Measurements from ENCODE around the gene CDA. TPM values are rescaled to one million over a fixed set of nuclear protein-coding genes. Genes with fewer than 3 reads are reported as not detected.
A peak's percentile ranks its signal among the peaks of the same experiment; 100 is the strongest.

CDA gene
- total RNA-seq, result not detected

DNA sequence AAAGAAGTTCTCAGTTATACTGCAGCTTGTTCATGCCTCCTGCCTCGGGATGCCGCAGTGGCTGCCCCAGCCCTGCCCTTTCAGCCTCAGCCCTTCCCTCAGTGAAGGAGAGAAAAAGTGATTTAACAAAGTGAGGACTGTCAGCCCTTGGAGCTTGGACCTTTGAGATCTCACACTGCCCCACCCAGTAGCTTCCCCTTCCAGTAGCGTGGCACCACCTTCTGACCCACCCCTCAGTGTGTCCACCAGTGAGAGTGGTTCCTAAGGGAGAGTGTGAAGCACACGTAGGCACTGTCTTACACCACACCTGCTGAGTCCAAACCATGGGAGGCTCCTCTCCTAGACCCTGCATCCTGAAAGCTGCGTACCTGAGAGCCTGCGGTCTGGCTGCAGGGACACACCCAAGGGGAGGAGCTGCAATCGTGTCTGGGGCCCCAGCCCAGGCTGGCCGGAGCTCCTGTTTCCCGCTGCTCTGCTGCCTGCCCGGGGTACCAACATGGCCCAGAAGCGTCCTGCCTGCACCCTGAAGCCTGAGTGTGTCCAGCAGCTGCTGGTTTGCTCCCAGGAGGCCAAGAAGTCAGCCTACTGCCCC, at the start of gene CDA:
Gene CDA, plus strand, starts transcription at position 464 of the 592 bp plus-strand sequence. Its CDS starts 33 bp downstream, at position 497.
- Mint-ChIP-seq H3K36me3 (ENCODE audit: insufficient read depth) (no peaks in the 10 kb centered on the region), H3K27me3 (ENCODE audit: low read depth) (peaks cover 55% of the 10 kb centered on the region), H3K9me3 (no peaks in the 10 kb centered on the region), H3K4me3 (no peak within 1 kb of the TSS), H3K4me1 (ENCODE audit: low read depth) (peaks cover 3% of the 10 kb centered on the region)
- ATAC-seq (no peak), DNase-seq (no peak)

DNA sequence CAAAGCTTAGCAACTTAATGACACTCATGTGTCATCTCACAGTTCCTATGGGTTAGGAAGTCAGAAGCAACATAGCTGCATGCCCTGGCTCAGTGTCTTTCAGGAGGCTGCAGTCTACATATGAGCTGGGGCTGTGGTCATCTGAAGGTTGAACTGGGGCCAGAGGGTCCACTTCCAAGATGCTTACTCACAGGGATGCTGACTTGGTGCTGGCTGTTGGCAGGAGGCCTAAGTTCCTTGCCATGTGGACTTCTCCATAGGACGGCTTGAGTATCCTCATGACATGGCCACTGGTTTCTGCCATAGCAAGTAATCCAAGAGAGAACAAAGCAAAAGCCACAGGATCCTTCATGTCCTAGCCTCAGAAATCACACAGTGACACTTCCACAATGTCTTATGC, 48.6 kb upstream of the CDA start:
- no peak for DNase-seq
- no peak overlapping the region for H3K4me3 Mint-ChIP-seq
- no peaks in the 10 kb centered on the region for H3K4me1 Mint-ChIP-seq (ENCODE audit: low read depth)
- no peaks in the 10 kb centered on the region for H3K36me3 Mint-ChIP-seq (ENCODE audit: insufficient read depth)
- ATAC-seq, result no peak
- H3K27me3 Mint-ChIP-seq (ENCODE audit: low read depth), result peaks cover 30% of the 10 kb centered on the region
- H3K9me3 Mint-ChIP-seq, result no peaks in the 10 kb centered on the region

DNA sequence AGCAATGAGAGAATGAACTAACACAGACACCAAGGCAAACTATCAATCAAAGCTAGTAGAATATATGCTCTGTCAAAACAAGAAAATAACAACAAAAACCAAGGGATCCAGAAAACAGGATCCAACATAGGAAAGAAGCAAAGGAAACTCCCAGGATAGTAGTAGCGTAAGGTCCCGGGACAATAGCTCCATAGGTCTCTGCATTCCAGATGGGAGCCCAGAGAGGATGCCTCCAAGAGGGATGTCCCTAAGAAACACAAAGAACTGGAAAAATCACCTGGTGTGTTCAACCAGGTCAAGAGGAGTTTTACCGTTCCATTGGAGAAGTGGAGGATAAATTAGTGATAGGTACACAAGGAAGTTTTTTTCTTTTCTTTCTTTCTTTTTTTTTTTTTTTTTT, 42.3 kb upstream of the CDA start:
- ATAC-seq (no peak), DNase-seq (no peak)
- H3K9me3 Mint-ChIP-seq, result no peaks in the 10 kb centered on the region
- no peaks in the 10 kb centered on the region for H3K4me1 Mint-ChIP-seq (ENCODE audit: low read depth)
- no peaks in the 10 kb centered on the region for H3K36me3 Mint-ChIP-seq (ENCODE audit: insufficient read depth)
- H3K27me3 Mint-ChIP-seq (ENCODE audit: low read depth), result peaks cover 34% of the 10 kb centered on the region
- H3K4me3 Mint-ChIP-seq, result no peak overlapping the region

DNA sequence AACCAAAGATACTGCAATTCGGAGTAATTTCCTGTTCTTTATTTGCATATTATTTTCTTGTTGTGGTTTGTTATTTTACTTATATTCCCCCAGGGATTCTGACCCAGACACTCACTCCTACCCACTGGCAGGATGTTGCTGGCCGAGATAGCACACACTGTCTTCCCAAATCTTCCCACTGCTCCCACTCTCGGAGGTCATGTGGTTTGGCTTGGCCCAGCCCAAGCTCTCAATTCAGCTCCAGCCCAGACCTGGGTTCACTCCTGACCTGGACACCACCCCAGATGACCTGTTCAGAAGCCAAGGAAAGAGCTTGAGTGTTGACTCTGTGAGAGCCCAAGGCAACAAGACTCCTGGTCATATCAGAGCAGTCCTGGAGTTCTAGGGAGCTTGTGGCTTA, 37.7 kb upstream of the CDA start:
- H3K9me3 Mint-ChIP-seq, result no peaks in the 10 kb centered on the region
- no peaks in the 10 kb centered on the region for H3K36me3 Mint-ChIP-seq (ENCODE audit: insufficient read depth)
- ATAC-seq (no peak), DNase-seq (no peak)
- H3K4me3 Mint-ChIP-seq, result no peak overlapping the region
- peaks cover 2% of the 10 kb centered on the region for H3K4me1 Mint-ChIP-seq (ENCODE audit: low read depth)
- peaks cover 45% of the 10 kb centered on the region for H3K27me3 Mint-ChIP-seq (ENCODE audit: low read depth)

DNA sequence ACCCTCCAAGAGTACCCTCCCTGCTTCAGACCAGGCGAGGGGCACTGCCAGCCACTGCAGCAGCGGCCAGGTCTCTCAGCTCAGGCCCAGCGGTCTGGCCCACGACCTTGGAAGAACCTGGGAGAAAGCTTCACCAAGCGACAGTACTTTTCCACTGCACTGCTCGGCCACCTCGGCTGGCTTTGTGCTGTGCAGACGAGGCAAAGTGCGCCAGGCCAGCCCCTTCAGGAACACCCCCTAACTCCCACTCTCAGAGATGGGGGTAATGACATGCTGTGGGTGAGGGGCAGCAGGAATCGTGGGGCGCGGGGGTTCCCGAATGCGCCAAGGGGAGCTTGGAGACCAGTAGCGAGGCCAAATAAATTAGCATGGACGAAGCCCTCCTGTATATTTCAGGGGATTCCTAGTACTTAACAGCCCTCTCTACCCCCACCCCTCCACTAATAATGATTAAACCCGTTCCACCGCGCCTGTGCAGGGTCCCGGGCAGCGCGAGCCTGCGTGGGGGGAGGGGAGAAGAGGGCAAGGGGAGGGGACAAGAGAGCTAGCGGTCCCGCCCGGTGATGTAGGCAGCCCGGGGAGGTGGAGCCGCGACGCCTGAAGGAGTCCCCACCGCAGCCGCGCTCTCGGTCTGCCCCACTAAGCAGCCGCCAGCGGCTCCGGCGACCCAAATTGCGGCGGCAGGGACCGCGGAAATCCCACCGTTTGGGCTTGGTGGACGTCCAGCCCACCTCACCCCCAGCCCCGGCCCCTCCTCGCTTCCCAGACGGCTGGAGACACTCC, 36.8 kb upstream of the CDA start, which contains the start of gene FAM43B:
Gene FAM43B, plus strand, starts transcription at position 629 of the 783 bp plus-strand sequence. CDS start 401 bp downstream, outside the sequence.
- DNase-seq (no peak), ATAC-seq (peak in 1 of 2 donors; percentile 17)
- H3K4me1 Mint-ChIP-seq (ENCODE audit: low read depth), result peaks cover 2% of the 10 kb centered on the region
- H3K4me3 Mint-ChIP-seq, result no peak within 1 kb of the TSS
- no peaks in the 10 kb centered on the region for H3K36me3 Mint-ChIP-seq (ENCODE audit: insufficient read depth)
- no peaks in the 10 kb centered on the region for H3K9me3 Mint-ChIP-seq
- peaks cover 39% of the 10 kb centered on the region for H3K27me3 Mint-ChIP-seq (ENCODE audit: low read depth)

DNA sequence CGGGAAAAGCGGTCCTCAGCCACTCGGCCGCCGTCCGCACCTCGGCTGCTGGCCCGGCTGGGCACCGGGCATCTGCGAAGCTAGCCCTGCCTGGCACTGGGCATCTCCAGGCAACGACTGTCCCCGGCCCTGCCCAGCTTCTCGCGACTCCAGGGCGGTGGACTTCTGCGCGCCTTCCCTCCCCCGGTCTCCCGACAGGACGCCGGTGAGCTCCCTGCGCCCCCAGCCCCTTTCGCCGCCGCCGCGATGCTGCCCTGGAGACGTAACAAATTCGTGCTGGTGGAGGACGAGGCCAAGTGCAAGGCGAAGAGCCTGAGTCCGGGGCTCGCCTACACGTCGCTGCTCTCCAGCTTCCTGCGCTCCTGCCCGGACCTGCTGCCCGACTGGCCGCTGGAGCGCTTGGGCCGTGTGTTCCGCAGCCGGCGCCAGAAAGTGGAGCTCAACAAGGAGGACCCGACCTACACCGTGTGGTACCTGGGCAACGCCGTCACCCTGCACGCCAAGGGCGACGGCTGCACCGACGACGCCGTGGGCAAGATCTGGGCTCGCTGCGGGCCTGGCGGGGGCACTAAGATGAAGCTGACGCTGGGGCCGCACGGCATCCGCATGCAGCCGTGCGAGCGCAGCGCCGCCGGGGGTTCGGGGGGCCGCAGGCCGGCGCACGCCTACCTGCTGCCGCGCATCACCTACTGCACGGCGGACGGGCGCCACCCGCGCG, 36.0 kb upstream of the CDA start:
- Mint-ChIP-seq H3K4me3 (no peak overlapping the region), H3K9me3 (no peaks in the 10 kb centered on the region), H3K36me3 (ENCODE audit: insufficient read depth) (no peaks in the 10 kb centered on the region), H3K4me1 (ENCODE audit: low read depth) (peaks cover 2% of the 10 kb centered on the region), H3K27me3 (ENCODE audit: low read depth) (peaks cover 39% of the 10 kb centered on the region)
- no peak for DNase-seq
- no peak for ATAC-seq

DNA sequence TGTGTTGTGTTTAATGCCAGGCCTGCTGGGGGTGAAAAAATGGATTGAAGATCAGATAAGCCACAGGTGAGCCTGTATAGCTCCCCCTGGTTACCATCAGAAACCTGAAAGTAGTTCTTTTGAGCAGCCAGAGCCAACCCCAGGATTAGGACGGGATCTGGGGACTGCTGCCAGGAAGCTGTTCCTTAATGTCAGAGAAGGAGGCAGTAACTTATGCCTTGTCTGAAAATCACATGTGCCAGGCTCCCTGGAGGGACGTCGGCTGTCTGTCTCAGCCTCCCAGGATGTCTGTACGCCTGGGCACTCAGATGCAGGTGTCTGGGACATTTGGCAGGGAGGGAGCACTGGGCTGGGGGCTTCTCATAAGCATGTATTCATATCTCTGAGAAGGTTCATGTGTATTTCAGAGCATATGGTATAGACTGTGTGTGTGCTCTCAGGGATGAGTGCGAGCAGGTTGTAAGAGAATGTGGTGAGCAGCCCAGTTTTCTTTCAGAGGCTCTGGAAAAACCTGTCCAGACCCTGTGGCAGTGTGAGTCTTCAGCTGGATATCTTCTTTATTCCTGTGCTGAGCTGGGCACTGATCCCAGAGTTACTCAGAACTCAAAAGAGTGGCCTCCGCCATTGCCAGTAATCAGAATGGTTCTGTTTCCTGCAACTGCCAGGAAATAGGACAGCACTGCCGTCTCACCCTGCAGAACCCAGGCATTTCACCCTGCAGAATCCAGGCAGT, 33.7 kb upstream of the CDA start:
- no peaks in the 10 kb centered on the region for H3K36me3 Mint-ChIP-seq (ENCODE audit: insufficient read depth)
- peaks cover 37% of the 10 kb centered on the region for H3K27me3 Mint-ChIP-seq (ENCODE audit: low read depth)
- DNase-seq, result no peak
- H3K4me1 Mint-ChIP-seq (ENCODE audit: low read depth), result peaks cover 2% of the 10 kb centered on the region
- H3K4me3 Mint-ChIP-seq, result no peak overlapping the region
- ATAC-seq, result no peak
- no peaks in the 10 kb centered on the region for H3K9me3 Mint-ChIP-seq

DNA sequence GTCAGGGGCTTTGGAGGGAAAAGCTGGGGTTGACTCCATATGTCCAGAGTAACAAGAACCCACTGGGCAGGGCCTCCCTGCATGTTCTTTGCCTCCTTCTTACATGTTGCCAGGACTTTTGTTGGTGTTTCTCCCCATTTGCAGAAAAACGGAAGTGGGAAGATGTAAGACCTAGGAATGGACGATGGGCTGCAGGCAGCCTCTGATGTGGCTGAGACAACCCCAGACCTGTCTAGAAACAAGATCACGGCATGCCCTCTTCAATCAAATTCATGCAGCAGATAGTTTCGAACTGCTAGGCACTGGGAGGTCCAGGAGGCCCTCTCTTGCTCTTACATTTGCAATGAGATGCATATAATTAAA, 33.2 kb upstream of the CDA start:
- H3K36me3 Mint-ChIP-seq (ENCODE audit: insufficient read depth), result no peaks in the 10 kb centered on the region
- no peak for DNase-seq
- H3K9me3 Mint-ChIP-seq, result no peaks in the 10 kb centered on the region
- peaks cover 38% of the 10 kb centered on the region for H3K27me3 Mint-ChIP-seq (ENCODE audit: low read depth)
- no peak for ATAC-seq
- H3K4me3 Mint-ChIP-seq, result no peak overlapping the region
- H3K4me1 Mint-ChIP-seq (ENCODE audit: low read depth), result peaks cover 2% of the 10 kb centered on the region

DNA sequence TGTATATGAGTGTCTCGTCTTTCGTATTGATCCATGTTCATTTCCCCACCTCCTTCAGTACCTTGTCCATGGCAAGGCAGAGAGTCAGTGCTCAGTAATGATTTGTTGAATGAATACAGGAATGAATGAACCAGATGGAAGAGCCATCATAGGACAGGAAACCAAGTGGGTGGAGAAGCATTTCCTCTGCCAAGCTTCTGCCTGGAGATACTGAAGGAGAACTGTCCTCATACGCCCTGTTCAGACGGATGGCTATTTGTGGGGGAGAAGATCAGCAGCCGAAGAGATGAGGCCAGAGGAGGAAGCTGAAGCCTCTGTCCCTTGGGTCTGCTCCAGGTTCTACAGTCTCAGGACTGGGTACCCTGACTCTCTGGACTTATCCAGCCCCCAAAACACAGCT, 30.7 kb upstream of the CDA start:
- Mint-ChIP-seq H3K9me3 (no peaks in the 10 kb centered on the region), H3K4me3 (no peak overlapping the region), H3K27me3 (ENCODE audit: low read depth) (peaks cover 39% of the 10 kb centered on the region), H3K4me1 (ENCODE audit: low read depth) (peaks cover 2% of the 10 kb centered on the region), H3K36me3 (ENCODE audit: insufficient read depth) (no peaks in the 10 kb centered on the region)
- no peak for ATAC-seq
- DNase-seq, result no peak

DNA sequence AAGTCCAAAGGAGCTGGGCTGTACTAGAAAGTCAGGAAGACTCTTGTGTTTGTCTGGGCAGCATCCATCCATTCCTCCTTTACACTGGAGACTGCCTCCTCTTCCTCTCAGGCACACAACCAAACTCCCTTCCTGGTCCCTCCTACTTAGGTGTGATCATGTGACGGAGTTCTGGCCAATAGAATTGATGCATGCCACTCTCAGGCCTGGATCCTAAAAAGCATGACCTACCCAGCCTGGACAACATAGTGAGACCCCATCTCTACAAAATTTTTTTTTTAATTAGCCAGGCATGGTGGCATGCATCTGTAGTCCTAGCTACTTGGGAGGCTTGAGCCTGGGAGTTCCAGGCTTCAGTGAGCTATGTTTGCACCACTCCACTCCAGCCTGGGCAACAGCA, 27.9 kb upstream of the CDA start:
- no peak for ATAC-seq
- H3K4me3 Mint-ChIP-seq, result no peak overlapping the region
- no peaks in the 10 kb centered on the region for H3K9me3 Mint-ChIP-seq
- DNase-seq, result no peak
- H3K27me3 Mint-ChIP-seq (ENCODE audit: low read depth), result peaks cover 21% of the 10 kb centered on the region
- no peaks in the 10 kb centered on the region for H3K36me3 Mint-ChIP-seq (ENCODE audit: insufficient read depth)
- no peaks in the 10 kb centered on the region for H3K4me1 Mint-ChIP-seq (ENCODE audit: low read depth)

DNA sequence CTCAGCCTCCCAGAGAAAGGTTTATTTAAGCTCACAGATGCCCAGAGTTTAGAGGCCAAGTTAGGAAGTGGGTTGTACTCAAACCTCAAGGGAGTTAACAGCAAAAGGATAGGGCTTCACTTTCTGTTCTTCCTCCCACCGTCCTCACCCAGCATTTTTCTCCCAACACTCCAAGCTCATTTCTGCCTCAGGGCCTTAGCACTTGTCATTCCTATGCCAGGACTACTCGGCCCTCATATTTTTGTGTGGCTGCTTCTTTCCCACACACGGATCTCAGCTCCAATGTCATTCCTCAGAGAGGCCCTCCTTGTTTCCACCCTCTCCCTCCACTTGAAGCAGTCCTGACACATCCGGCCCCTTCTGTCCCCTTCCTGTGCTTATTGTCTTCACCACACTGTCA, 23.7 kb upstream of the CDA start:
- ATAC-seq, result no peak
- Mint-ChIP-seq H3K9me3 (no peaks in the 10 kb centered on the region), H3K36me3 (ENCODE audit: insufficient read depth) (no peaks in the 10 kb centered on the region), H3K27me3 (ENCODE audit: low read depth) (peaks cover 27% of the 10 kb centered on the region), H3K4me1 (ENCODE audit: low read depth) (no peaks in the 10 kb centered on the region), H3K4me3 (no peak overlapping the region)
- no peak for DNase-seq

DNA sequence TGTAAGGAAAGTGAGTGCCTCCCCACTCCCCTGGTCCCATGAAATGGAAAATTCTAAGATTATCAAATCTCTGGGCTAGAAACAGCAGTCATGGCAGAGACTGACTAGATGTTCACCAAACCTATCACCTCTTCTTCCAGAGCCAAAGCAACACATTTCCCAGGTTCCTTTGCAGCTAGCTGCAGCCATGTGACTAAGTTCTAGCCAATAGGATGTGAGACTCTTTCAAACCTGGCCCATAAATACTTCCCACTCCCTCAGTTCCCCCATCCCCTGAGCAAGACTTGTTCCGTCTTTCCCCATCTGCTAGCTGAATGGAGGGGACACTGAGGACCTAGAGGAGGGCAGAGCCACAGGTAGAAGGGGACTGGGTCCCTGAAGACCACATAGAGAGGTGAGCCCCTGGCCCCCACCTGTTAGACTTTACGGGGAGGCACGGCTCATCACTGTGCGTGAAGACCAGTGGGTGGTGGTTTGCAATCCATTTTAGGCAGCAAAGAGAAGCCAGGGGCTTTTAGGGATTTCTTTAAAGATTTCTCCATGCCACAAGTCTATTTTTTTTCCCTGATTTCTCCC, 19.3 kb upstream of the CDA start:
- ATAC-seq (no peak), DNase-seq (no peak)
- peaks cover 3% of the 10 kb centered on the region for H3K4me1 Mint-ChIP-seq (ENCODE audit: low read depth)
- peaks cover 24% of the 10 kb centered on the region for H3K27me3 Mint-ChIP-seq (ENCODE audit: low read depth)
- H3K4me3 Mint-ChIP-seq, result no peak overlapping the region
- no peaks in the 10 kb centered on the region for H3K36me3 Mint-ChIP-seq (ENCODE audit: insufficient read depth)
- H3K9me3 Mint-ChIP-seq, result peaks cover 4% of the 10 kb centered on the region

DNA sequence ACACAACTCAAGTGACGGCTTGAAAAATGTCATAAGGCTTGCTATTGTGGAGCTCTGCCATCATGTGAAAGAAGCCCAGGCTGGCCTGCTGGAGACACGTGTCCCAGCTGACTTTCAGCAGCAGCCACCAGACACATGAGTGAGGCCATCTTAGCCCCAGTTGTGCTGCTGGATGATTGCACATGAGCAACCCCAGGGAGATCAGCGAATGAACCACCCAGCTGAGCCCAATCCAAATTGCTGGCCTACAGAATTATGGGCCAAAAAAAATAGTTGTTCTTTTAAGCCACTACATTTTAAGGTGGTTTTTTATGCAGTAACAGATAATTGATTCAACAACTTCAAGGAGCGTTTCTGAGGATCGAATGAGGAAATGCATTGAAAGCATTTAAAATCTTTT, 17.5 kb upstream of the CDA start:
- H3K36me3 Mint-ChIP-seq (ENCODE audit: insufficient read depth), result no peaks in the 10 kb centered on the region
- no peak for ATAC-seq

DNA sequence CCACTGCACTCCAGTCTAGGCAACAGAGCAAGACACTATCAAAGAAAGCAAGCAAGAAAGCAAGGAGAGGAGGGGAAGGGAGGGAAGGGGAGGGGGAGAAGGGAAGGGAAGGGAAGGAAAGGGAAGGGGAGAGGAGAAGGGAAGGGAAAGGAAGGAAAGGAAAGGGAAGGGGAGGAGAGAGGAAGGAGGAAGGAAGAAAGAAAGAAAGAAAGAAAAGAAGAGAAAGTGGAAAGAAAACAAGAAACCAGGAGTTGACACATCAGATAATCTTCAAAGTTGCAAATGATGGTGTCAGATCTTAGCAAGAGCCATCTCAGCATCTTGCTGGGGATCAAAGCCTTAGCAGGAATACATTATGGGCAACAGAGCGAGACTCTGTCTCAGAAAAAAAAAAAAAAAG, 14.9 kb upstream of the CDA start:
- no peak for ATAC-seq
- Mint-ChIP-seq H3K4me1 (ENCODE audit: low read depth) (peaks cover 3% of the 10 kb centered on the region), H3K27me3 (ENCODE audit: low read depth) (peaks cover 33% of the 10 kb centered on the region), H3K4me3 (no peak overlapping the region), H3K9me3 (peaks cover 4% of the 10 kb centered on the region), H3K36me3 (ENCODE audit: insufficient read depth) (no peaks in the 10 kb centered on the region)
- no peak for DNase-seq

More for the DNA sequence above, 17.5 kb upstream of the CDA start:
- Mint-ChIP-seq H3K4me3 (no peak overlapping the region), H3K4me1 (ENCODE audit: low read depth) (peaks cover 3% of the 10 kb centered on the region), H3K27me3 (ENCODE audit: low read depth) (peaks cover 34% of the 10 kb centered on the region), H3K9me3 (peaks cover 4% of the 10 kb centered on the region)
- DNase-seq, result no peak

Measured in activated T-cell treated with anti-CD3 and anti-CD28 coated beads, Interleukin-2, amount 50 U/mL, for 4 hours (primary cell).